NCI-H2081 treated with DMSO at 0.1 percent for 48 hours (cell line): ENCODE measurements around the gene KRT84.
"Not testable (repeated sequence)": the region's sequence is repeated elsewhere in the genome, so short reads cannot be mapped to it uniquely, and the experiment has no call there.

Experiments
- DNase-seq: peaks from one replicate; lab custom pipeline; 2025; lab: John Stamatoyannopoulos, UW

Gene KRT84

GRCh38 chr12:52411815-52412214 lies 26.4 kb upstream of the KRT84 start:
- DNase-seq = no peak

GRCh38 chr12:52410589-52411248 lies 25.3 kb upstream of the KRT84 start:
- not testable (repeated sequence) for DNase-seq

- no peak for DNase-seq
Measured at GRCh38 chr12:52407918-52408317, 22.5 kb upstream of the KRT84 start.

- DNase-seq = no peak
Measured at GRCh38 chr12:52405922-52406385, 20.5 kb upstream of the KRT84 start, which contains the start of gene KRT82. Gene KRT82, minus strand, starts transcription at chr12:52406335. Its CDS starts 58 bp downstream, at chr12:52406277.

- DNase-seq = no peak
Measured at GRCh38 chr12:52404951-52405350, 19.5 kb upstream of the KRT84 start.

GRCh38 chr12:52403561-52403960 lies 18.1 kb upstream of the KRT84 start:
- DNase-seq = no peak

GRCh38 chr12:52402873-52403540 lies 17.6 kb upstream of the KRT84 start:
- no peak for DNase-seq

- DNase-seq = no peak
Measured at GRCh38 chr12:52402377-52402776, 16.9 kb upstream of the KRT84 start.

- no peak for DNase-seq
Measured at GRCh38 chr12:52401926-52402325, 16.5 kb upstream of the KRT84 start.

GRCh38 chr12:52401526-52401925 lies 16.1 kb upstream of the KRT84 start:
- DNase-seq = no peak

GRCh38 chr12:52400906-52401305 lies 15.5 kb upstream of the KRT84 start:
- DNase-seq = no peak

GRCh38 chr12:52399756-52400155 lies 14.3 kb upstream of the KRT84 start:
- no peak for DNase-seq

- no peak for DNase-seq
Measured at GRCh38 chr12:52398176-52398575, 12.7 kb upstream of the KRT84 start.

- DNase-seq = no peak
Measured at GRCh38 chr12:52396656-52397055, 11.2 kb upstream of the KRT84 start.

- DNase-seq = no peak
Measured at GRCh38 chr12:52395761-52396434, 10.4 kb upstream of the KRT84 start.

- no peak for DNase-seq
Measured at GRCh38 chr12:52394836-52395405, 9.5 kb upstream of the KRT84 start.

- no peak for DNase-seq
Measured at GRCh38 chr12:52392465-52393007, 7.1 kb upstream of the KRT84 start.

GRCh38 chr12:52391618-52392002 lies 6.2 kb upstream of the KRT84 start:
- DNase-seq = no peak

- DNase-seq = no peak
Measured at GRCh38 chr12:52390739-52391617, 5.5 kb upstream of the KRT84 start.

GRCh38 chr12:52389313-52390207 lies 4.1 kb upstream of the KRT84 start:
- no peak for DNase-seq
